Astrocyte (in vitro differentiated cells and primary cell): ENCODE data around the gene SLC16A12. TPM values are rescaled to one million over a fixed set of nuclear protein-coding genes. Genes with fewer than 3 reads are reported as not detected.
A peak's percentile ranks its signal among the peaks of the same experiment; 100 is the strongest.

Experiments used
- DNase-seq: peaks from one replicate; pipeline ENCODE4 v3.0.0-alpha.2; 2010; ENCODE audit warnings: low read depth
- FAIRE-seq: peaks from 2 replicates; lab custom pipeline; 2011; peaks lifted over from hg19 to GRCh38; lab: Jason Lieb, UNC
- H2AFZ ChIP-seq: 2 replicates; pipeline ENCODE4 v1.6.0; 2012; ENCODE audit warnings: low read depth, low read length, inconsistent platforms
- H3K27ac ChIP-seq: 2 replicates; pipeline ENCODE4 v1.5.1; 2011; ENCODE audit warnings: low read depth, low read length, inconsistent platforms
- H3K27me3 ChIP-seq: 2 replicates; pipeline ENCODE4 v1.6.0; 2011; ENCODE audit warnings: low read length, inconsistent platforms; ENCODE audit not compliant: insufficient read depth
- H3K36me3 ChIP-seq: 2 replicates; pipeline ENCODE4 v1.5.1; 2011; ENCODE audit warnings: low read length, inconsistent platforms; ENCODE audit not compliant: insufficient read depth
- H3K4me1 ChIP-seq: 2 replicates; pipeline ENCODE4 v1.5.1; 2011; ENCODE audit warnings: low read length, inconsistent platforms; ENCODE audit not compliant: insufficient read depth
- H3K4me2 ChIP-seq: 2 replicates; pipeline ENCODE4 v1.6.0; 2012; ENCODE audit warnings: low read length, inconsistent platforms
- H3K4me3 ChIP-seq: 2 replicates; pipeline ENCODE4 v1.5.1; 2011; ENCODE audit warnings: low read depth, mild to moderate bottlenecking, low read length, inconsistent platforms; ENCODE audit not compliant: insufficient read depth
- H3K79me2 ChIP-seq: 2 replicates; pipeline ENCODE4 v1.6.0; 2012; ENCODE audit warnings: mild to moderate bottlenecking, low read length, inconsistent platforms; ENCODE audit not compliant: insufficient read depth
- H3K9ac ChIP-seq: 2 replicates; pipeline ENCODE4 v1.6.0; 2012; ENCODE audit warnings: mild to moderate bottlenecking, low read length, inconsistent platforms
- H3K9me3 ChIP-seq: 2 replicates; pipeline ENCODE4 v1.5.1; 2012; ENCODE audit warnings: low read depth, mild to moderate bottlenecking, low read length, inconsistent platforms; ENCODE audit not compliant: insufficient read depth
- H4K20me1 ChIP-seq: 2 replicates; pipeline ENCODE4 v1.6.0; 2012; ENCODE audit warnings: low read length, inconsistent platforms; ENCODE audit not compliant: insufficient read depth
- H3K27ac Mint-ChIP-seq: one replicate; pipeline ENCODE4 v1.8.0; 2021; ENCODE audit warnings: mild to moderate bottlenecking, mixed read lengths; ENCODE audit not compliant: unreplicated experiment
- H3K27me3 Mint-ChIP-seq: one replicate; pipeline ENCODE4 v1.8.0; 2021; ENCODE audit warnings: low read depth, mixed read lengths; ENCODE audit not compliant: unreplicated experiment
- H3K36me3 Mint-ChIP-seq: one replicate; pipeline ENCODE4 v1.8.0; 2021; ENCODE audit warnings: low read depth, mixed read lengths; ENCODE audit not compliant: unreplicated experiment
- H3K4me1 Mint-ChIP-seq: one replicate; pipeline ENCODE4 v1.8.0; 2021; ENCODE audit warnings: low read depth, mixed read lengths; ENCODE audit not compliant: unreplicated experiment
- H3K4me3 Mint-ChIP-seq: one replicate; pipeline ENCODE4 v1.8.0; 2021; ENCODE audit warnings: mild to moderate bottlenecking, moderate library complexity, mixed read lengths; ENCODE audit not compliant: unreplicated experiment
- H3K9me3 Mint-ChIP-seq: one replicate; pipeline ENCODE4 v1.8.0; 2021; ENCODE audit warnings: mild to moderate bottlenecking, mixed read lengths; ENCODE audit not compliant: unreplicated experiment
- EZH2 ChIP-seq: IDR thresholded peaks from 2 replicates; pipeline ENCODE4 v1.6.1; 2012; ENCODE audit warnings: mild to moderate bottlenecking, low read length, inconsistent platforms; ENCODE audit not compliant: insufficient read depth
- total RNA-seq: library from RNA; stranded (reverse); gene quantifications from 2 replicates; pipeline ENCODE4 v1.2.1, GENCODE V29; 2021
- TF ChIP-seq, protein P1 (sequence below): IDR thresholded peaks from 2 replicates; pipeline ENCODE4 v1.5.1; 2011; ENCODE audit warnings: low read depth, mild to moderate bottlenecking, inconsistent platforms, low read length, moderate library complexity; ENCODE audit not compliant: insufficient read depth

The SLC16A12 gene
- total RNA-seq, 1 donor from 2014 or later = 0.59 TPM

DNA sequence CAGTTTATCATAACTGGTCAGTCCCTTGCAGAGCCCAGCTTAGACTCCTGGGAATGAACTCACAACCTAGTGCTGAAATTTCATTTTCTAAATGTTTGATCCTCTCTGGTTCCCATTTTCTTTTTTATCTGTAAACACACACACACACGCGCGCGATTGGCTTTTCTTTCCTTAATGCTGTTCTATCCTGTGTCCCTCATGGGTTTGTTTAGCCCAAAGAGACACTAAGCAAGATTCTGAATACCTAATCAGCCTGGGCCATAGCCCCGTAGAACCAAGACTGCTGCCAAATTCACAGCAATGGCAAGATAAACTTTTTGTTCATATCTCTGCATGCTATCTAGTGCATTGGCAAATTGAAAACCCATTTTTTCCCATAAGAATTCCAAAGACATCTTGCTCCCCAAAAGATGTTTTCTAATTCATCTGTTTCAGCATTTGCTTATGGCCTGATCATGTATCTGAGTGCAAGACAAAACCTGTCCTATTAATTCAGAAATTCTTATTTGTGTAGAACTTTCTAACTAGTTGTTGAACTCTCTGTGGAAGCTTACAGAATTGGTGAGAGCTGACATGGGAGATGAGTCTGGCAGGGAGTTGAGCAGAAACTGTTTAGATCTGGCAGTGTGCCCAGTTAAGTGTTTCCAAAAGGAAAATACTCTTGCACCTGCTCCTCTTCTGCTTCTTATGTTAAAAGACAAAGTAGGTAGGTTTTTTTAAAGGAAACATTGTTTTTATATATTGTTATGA lies 144.7 kb downstream of the SLC16A12 start:
- Histone ChIP-seq H3K4me1 (peaks cover 11% of the 10 kb centered on the region), H3K4me2 (no peak overlapping the region), H3K27me3 (no peaks in the 10 kb centered on the region), H3K4me3 (no peak overlapping the region), H3K27ac (no peak overlapping the region), H4K20me1 (no peaks in the 10 kb centered on the region), H3K79me2 (no peaks in the 10 kb centered on the region), H3K9me3 (no peaks in the 10 kb centered on the region), H3K9ac (no peak overlapping the region), H3K36me3 (no peaks in the 10 kb centered on the region), H2AFZ (no peak overlapping the region)
- no peaks in the 10 kb centered on the region for H3K27me3 Mint-ChIP-seq
- H3K27ac Mint-ChIP-seq = no peak overlapping the region
- DNase-seq = no peak
- H3K9me3 Mint-ChIP-seq = no peaks in the 10 kb centered on the region
- H3K36me3 Mint-ChIP-seq = peaks cover 10% of the 10 kb centered on the region
- peaks cover 12% of the 10 kb centered on the region for H3K4me1 Mint-ChIP-seq
- FAIRE-seq = no peak
- H3K4me3 Mint-ChIP-seq = no peak overlapping the region
- no peak for TF ChIP-seq EZH2
- TF ChIP-seq, protein P1, sequence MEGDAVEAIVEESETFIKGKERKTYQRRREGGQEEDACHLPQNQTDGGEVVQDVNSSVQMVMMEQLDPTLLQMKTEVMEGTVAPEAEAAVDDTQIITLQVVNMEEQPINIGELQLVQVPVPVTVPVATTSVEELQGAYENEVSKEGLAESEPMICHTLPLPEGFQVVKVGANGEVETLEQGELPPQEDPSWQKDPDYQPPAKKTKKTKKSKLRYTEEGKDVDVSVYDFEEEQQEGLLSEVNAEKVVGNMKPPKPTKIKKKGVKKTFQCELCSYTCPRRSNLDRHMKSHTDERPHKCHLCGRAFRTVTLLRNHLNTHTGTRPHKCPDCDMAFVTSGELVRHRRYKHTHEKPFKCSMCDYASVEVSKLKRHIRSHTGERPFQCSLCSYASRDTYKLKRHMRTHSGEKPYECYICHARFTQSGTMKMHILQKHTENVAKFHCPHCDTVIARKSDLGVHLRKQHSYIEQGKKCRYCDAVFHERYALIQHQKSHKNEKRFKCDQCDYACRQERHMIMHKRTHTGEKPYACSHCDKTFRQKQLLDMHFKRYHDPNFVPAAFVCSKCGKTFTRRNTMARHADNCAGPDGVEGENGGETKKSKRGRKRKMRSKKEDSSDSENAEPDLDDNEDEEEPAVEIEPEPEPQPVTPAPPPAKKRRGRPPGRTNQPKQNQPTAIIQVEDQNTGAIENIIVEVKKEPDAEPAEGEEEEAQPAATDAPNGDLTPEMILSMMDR = no peak

DNA sequence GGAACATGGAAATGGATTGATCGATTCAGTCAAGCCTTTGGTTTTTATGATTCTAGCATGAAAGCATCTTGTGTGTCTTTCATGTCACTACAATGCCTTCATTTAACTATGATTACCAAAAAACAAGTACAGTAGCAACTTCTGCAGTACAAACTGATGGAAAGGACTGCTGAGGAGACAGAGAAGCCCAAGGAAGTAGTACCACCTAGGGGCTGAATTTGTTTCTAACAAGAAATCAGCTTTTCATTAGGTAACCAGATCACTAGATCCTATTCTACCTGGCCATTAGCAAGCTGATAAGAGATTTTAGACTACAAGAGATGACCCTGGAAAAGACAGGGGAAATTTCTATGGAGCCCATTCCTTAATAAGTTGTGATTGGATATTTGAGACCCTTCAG lies 146.1 kb downstream of the SLC16A12 start:
- Histone ChIP-seq H3K4me3 (no peak overlapping the region), H2AFZ (no peak overlapping the region), H3K27me3 (no peaks in the 10 kb centered on the region), H3K4me1 (peaks cover 11% of the 10 kb centered on the region), H3K36me3 (no peaks in the 10 kb centered on the region), H3K9ac (no peak overlapping the region), H3K79me2 (no peaks in the 10 kb centered on the region), H4K20me1 (no peaks in the 10 kb centered on the region), H3K27ac (no peak overlapping the region), H3K9me3 (no peaks in the 10 kb centered on the region), H3K4me2 (no peak overlapping the region)
- H3K4me1 Mint-ChIP-seq = peaks cover 16% of the 10 kb centered on the region
- peaks cover 4% of the 10 kb centered on the region for H3K36me3 Mint-ChIP-seq
- no peaks in the 10 kb centered on the region for H3K27me3 Mint-ChIP-seq
- DNase-seq (peak; percentile 18), FAIRE-seq (no peak)
- TF ChIP-seq, protein P1 = peak; percentile 20
- TF ChIP-seq EZH2 = no peak
- no peak overlapping the region for H3K4me3 Mint-ChIP-seq
- no peak overlapping the region for H3K27ac Mint-ChIP-seq
- no peaks in the 10 kb centered on the region for H3K9me3 Mint-ChIP-seq

DNA sequence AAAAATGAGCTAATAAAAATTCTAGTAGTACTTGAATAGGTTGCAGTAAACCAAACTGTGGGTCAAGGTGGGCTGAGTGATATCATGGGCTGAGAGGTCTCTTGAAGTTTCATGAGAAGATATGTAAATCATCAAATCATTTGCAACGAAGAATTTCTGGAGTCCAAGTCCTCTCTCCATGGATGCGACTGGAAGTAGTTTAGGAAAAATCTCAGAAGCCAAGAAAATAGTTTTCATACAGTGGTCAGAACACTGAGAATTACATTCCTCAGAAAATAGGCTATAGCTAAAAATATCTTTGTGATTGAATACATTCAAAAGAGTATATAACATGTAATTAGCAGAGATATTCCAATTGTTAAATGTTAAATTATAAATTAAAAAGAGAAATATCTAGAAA lies 146.6 kb downstream of the SLC16A12 start:
- peaks cover 11% of the 10 kb centered on the region for H3K4me1 ChIP-seq
- H4K20me1 ChIP-seq = no peaks in the 10 kb centered on the region
- H3K27ac Mint-ChIP-seq = no peak overlapping the region
- DNase-seq (no peak), FAIRE-seq (no peak)
- no peaks in the 10 kb centered on the region for H3K36me3 ChIP-seq
- H2AFZ ChIP-seq = no peak overlapping the region
- no peak for TF ChIP-seq EZH2
- TF ChIP-seq, protein P1 = no peak
- no peak overlapping the region for H3K4me2 ChIP-seq
- peaks cover 16% of the 10 kb centered on the region for H3K4me1 Mint-ChIP-seq
- no peaks in the 10 kb centered on the region for H3K9me3 Mint-ChIP-seq
- H3K9me3 ChIP-seq = no peaks in the 10 kb centered on the region
- H3K27me3 Mint-ChIP-seq = no peaks in the 10 kb centered on the region
- H3K9ac ChIP-seq = no peak overlapping the region
- peaks cover 4% of the 10 kb centered on the region for H3K36me3 Mint-ChIP-seq
- no peak overlapping the region for H3K4me3 Mint-ChIP-seq
- H3K4me3 ChIP-seq = no peak overlapping the region
- H3K79me2 ChIP-seq = no peaks in the 10 kb centered on the region
- no peak overlapping the region for H3K27ac ChIP-seq
- no peaks in the 10 kb centered on the region for H3K27me3 ChIP-seq
